ENCODE data around the gene CAPG.
"Not testable (repeated sequence)": the region's sequence is repeated elsewhere in the genome, so short reads cannot be mapped to it uniquely, and the experiment has no call there.

Gene CAPG

GRCh38 chr2:85409845-85410583 is at the start of gene CAPG:
Gene CAPG (minus strand): TSS chr2:85410366. CDS start chr2:85402145, 8,221 bp downstream.
- no peak for DNase-seq (ENCODE audit: low read depth in 3 of 3, low spot score in 1 of 3)

GRCh38 chr2:85459771-85460170 is 49.6 kb upstream of the CAPG start:
- no peak for DNase-seq (ENCODE audit: low read depth in 3 of 3, low spot score in 1 of 3)

- DNase-seq (ENCODE audit: low read depth in 3 of 3, low spot score in 1 of 3) = no peak
These were observed 48.7 kb upstream of the CAPG start for GRCh38 chr2:85458601-85459563.

- DNase-seq (ENCODE audit: low read depth in 3 of 3, low spot score in 1 of 3) = no peak
These were observed 47.7 kb upstream of the CAPG start for GRCh38 chr2:85457877-85458316.

- DNase-seq (ENCODE audit: low read depth in 3 of 3, low spot score in 1 of 3) = no peak
These were observed 46.9 kb upstream of the CAPG start for GRCh38 chr2:85457043-85457442.

- no peak for DNase-seq (ENCODE audit: low read depth in 3 of 3, low spot score in 1 of 3)
These were observed 45.5 kb upstream of the CAPG start for GRCh38 chr2:85455552-85456090.

GRCh38 chr2:85453571-85453970 is 43.4 kb upstream of the CAPG start:
- DNase-seq (ENCODE audit: low read depth in 3 of 3, low spot score in 1 of 3) = no peak

- no peak for DNase-seq (ENCODE audit: low read depth in 3 of 3, low spot score in 1 of 3)
These were observed 42.1 kb upstream of the CAPG start for GRCh38 chr2:85452237-85452636.

GRCh38 chr2:85449214-85449588 is 39.0 kb upstream of the CAPG start:
- DNase-seq (ENCODE audit: low read depth in 3 of 3, low spot score in 1 of 3) = no peak

GRCh38 chr2:85448461-85449213 is 38.5 kb upstream of the CAPG start:
- no peak for DNase-seq (ENCODE audit: low read depth in 3 of 3, low spot score in 1 of 3)

GRCh38 chr2:85447222-85447585 is 37.0 kb upstream of the CAPG start:
- no peak for DNase-seq (ENCODE audit: low read depth in 3 of 3, low spot score in 1 of 3)

- DNase-seq (ENCODE audit: low read depth in 3 of 3, low spot score in 1 of 3) = no peak
These were observed 36.4 kb upstream of the CAPG start for GRCh38 chr2:85446296-85447221.

- no peak for DNase-seq (ENCODE audit: low read depth in 3 of 3, low spot score in 1 of 3)
These were observed 35.4 kb upstream of the CAPG start for GRCh38 chr2:85445316-85446295.

GRCh38 chr2:85444629-85445172 is 34.5 kb upstream of the CAPG start:
- DNase-seq (ENCODE audit: low read depth in 3 of 3, low spot score in 1 of 3) = no peak

GRCh38 chr2:85441864-85442263 is 31.7 kb upstream of the CAPG start:
- no peak for DNase-seq (ENCODE audit: low read depth in 3 of 3, low spot score in 1 of 3)

- no peak for DNase-seq (ENCODE audit: low read depth in 3 of 3, low spot score in 1 of 3)
These were observed 30.6 kb upstream of the CAPG start for GRCh38 chr2:85440729-85441128.

- no peak for DNase-seq (ENCODE audit: low read depth in 3 of 3, low spot score in 1 of 3)
These were observed 29.8 kb upstream of the CAPG start for GRCh38 chr2:85439986-85440385.

- DNase-seq (ENCODE audit: low read depth in 3 of 3, low spot score in 1 of 3) = not testable (repeated sequence)
These were observed 29.4 kb upstream of the CAPG start for GRCh38 chr2:85439569-85439968.

GRCh38 chr2:85439025-85439472 is 28.9 kb upstream of the CAPG start:
- DNase-seq (ENCODE audit: low read depth in 3 of 3, low spot score in 1 of 3) = no peak
